ENCODE results near the gene CCR3.
"Not testable (repeated sequence)": the region's sequence is repeated elsewhere in the genome, so short reads cannot be mapped to it uniquely, and the experiment has no call there.

- not testable (repeated sequence) for TF ChIP-seq CTCF (IDR thresholded peaks at IDR 0.05; ENCODE audit: insufficient read depth, low read length, poor library complexity, severe bottlenecking); EZH2phosphoT487 (conservative IDR thresholded peaks at IDR 0.05; ENCODE audit: low read length)
Measured at GRCh38 chr3:46207514-46207913, 34.7 kb upstream of the CCR3 start.
